MCF 10A (cell line): ENCODE results near the gene OPALIN. TPM values are rescaled to one million over a fixed set of nuclear protein-coding genes. Genes with fewer than 3 reads are reported as not detected.

Experiments
- BruUV-seq: library from RNA; stranded (reverse); fragments of 400-500 nt; replicated peaks from 2 replicates; lab custom pipeline; 2021; lab: Mats Ljungman, UMichigan
- CTCF ChIA-PET: fragments of 300-600 bp; sonication (Branson Sonifier 250); formaldehyde crosslinking; extraction: SDS; loops from one replicate; lab custom pipeline; 2021; ENCODE audit warnings: antibody characterized with exemption, inconsistent platforms; lab: Yijun Ruan, JAX
- POLR2A ChIA-PET: fragments of 300-600, 350-650 bp; sonication (Branson Sonifier 250); formaldehyde crosslinking; extraction: SDS; loops from one replicate; lab custom pipeline; 2020; ENCODE audit warnings: antibody characterized with exemption, inconsistent platforms; lab: Yijun Ruan, JAX
- DNase-seq: peaks from one replicate; pipeline ENCODE4 v3.0.0-alpha.2; 2018; ENCODE audit not compliant: unreplicated experiment
- H3K27ac Mint-ChIP-seq: one replicate; pipeline ENCODE4 v1.8.0; 2022; ENCODE audit warnings: mild to moderate bottlenecking, low read depth, mixed read lengths; ENCODE audit not compliant: unreplicated experiment
- H3K27me3 Mint-ChIP-seq: one replicate; pipeline ENCODE4 v1.8.0; 2022; ENCODE audit warnings: mixed read lengths; ENCODE audit not compliant: insufficient read depth, unreplicated experiment
- H3K36me3 Mint-ChIP-seq: one replicate; pipeline ENCODE4 v1.8.0; 2022; ENCODE audit warnings: mild to moderate bottlenecking, moderate library complexity, mixed read lengths; ENCODE audit not compliant: insufficient read depth, unreplicated experiment
- H3K4me1 Mint-ChIP-seq: one replicate; pipeline ENCODE4 v1.8.0; 2022; ENCODE audit warnings: mixed read lengths; ENCODE audit not compliant: insufficient read depth, unreplicated experiment
- H3K4me3 Mint-ChIP-seq: one replicate; pipeline ENCODE4 v1.8.0; 2022; ENCODE audit warnings: mild to moderate bottlenecking, moderate library complexity, mixed read lengths; ENCODE audit not compliant: unreplicated experiment
- H3K9me3 Mint-ChIP-seq: one replicate; pipeline ENCODE4 v1.8.0; 2022; ENCODE audit warnings: mixed read lengths; ENCODE audit not compliant: unreplicated experiment
- intact Hi-C: fragments of 100-400 bp; cut with micrococcal nuclease; formaldehyde crosslinking; loops from 2 replicates; pipeline ENCODE4 v1.14.1; 2022
- total RNA-seq: library from RNA; stranded (reverse); gene quantifications from 2 replicates; pipeline ENCODE4 v1.2.3, GENCODE V29; 2022
- TF ChIP-seq, protein P1 (sequence below): fragments of 200-600 bp; IDR thresholded peaks from one replicate; pipeline ENCODE4 v1.8.0; 2022; ENCODE audit warnings: antibody characterized with exemption, mild to moderate bottlenecking; ENCODE audit not compliant: unreplicated experiment

Gene OPALIN
- total RNA-seq, 1 experiment from 2014 or later = not detected

DNA sequence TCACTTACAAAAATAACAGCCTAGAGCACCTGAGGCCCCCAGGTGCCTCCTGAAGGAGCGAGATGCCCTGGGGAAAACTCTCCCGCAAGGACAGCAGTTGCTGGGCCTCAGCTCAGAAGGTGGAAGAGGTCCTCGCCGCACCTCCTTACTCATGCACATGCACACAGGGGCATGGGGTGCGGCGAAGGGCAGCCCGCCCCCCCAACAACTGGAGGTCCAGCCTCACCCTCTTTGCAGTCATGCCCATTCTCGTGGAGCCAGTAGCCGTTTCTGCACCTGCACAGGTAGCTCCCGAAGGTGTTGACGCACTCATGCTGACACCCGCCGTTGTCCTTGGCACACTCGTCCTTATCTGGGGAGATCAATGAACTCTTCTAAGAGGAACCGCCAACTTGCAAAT is 19.9 kb upstream of the OPALIN start:
- CTCF ChIA-PET = interaction anchor here (0.7 to 7.9 kb wide), 4 partner anchors 15 to 1701 kb away, joined by 3 to 56 read pairs (median 4); partner anchors contain the start of gene TLL2
- Mint-ChIP-seq H3K4me1 (peaks cover 15% of the 10 kb centered on the region), H3K27me3 (no peaks in the 10 kb centered on the region), H3K4me3 (no peak overlapping the region), H3K9me3 (no peaks in the 10 kb centered on the region), H3K36me3 (no peaks in the 10 kb centered on the region), H3K27ac (no peak overlapping the region)
- BruUV-seq = no TSS peak
- TF ChIP-seq, protein P1, sequence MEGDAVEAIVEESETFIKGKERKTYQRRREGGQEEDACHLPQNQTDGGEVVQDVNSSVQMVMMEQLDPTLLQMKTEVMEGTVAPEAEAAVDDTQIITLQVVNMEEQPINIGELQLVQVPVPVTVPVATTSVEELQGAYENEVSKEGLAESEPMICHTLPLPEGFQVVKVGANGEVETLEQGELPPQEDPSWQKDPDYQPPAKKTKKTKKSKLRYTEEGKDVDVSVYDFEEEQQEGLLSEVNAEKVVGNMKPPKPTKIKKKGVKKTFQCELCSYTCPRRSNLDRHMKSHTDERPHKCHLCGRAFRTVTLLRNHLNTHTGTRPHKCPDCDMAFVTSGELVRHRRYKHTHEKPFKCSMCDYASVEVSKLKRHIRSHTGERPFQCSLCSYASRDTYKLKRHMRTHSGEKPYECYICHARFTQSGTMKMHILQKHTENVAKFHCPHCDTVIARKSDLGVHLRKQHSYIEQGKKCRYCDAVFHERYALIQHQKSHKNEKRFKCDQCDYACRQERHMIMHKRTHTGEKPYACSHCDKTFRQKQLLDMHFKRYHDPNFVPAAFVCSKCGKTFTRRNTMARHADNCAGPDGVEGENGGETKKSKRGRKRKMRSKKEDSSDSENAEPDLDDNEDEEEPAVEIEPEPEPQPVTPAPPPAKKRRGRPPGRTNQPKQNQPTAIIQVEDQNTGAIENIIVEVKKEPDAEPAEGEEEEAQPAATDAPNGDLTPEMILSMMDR = no peak
- POLR2A ChIA-PET = no interaction called here
- intact Hi-C loops = no loop called here
- DNase-seq = no peak

- DNase-seq = peak; percentile 57
- Mint-ChIP-seq H3K4me1 (peaks cover 15% of the 10 kb centered on the region), H3K4me3 (no peak overlapping the region), H3K27me3 (no peaks in the 10 kb centered on the region), H3K36me3 (no peaks in the 10 kb centered on the region), H3K9me3 (no peaks in the 10 kb centered on the region), H3K27ac (no peak overlapping the region)
- intact Hi-C loops = no loop called here
- CTCF ChIA-PET = interaction anchor here (0.6 to 7.9 kb wide), 7 partner anchors 15 to 1702 kb away, joined by 3 to 72 read pairs (median 3); partner anchors contain the start of gene TLL2
- POLR2A ChIA-PET = no interaction called here
- TF ChIP-seq, protein P1 = no peak
- BruUV-seq = no TSS peak
Observed at GRCh38 chr10:96377816-96378294, 19.1 kb upstream of the OPALIN start.

DNA sequence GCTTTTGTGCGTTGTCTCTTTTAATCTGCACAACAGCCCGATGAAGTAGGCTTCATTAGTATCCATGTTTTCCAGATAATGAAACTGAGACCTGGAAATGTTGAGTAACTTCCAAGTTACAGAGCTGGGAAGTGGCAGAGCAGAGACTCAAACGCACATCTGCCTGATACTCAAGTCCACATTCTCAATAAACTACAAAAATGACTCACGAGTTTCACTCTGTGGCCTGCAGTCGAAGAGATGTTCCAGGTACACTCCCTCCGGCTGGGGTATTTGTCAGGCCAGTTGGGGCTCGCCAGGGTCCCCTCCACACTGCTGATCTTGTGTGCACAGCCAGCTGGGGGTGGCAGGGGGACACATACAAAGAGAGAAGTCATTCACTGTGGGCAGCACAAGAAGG is 17.7 kb upstream of the OPALIN start:
- H3K4me1 Mint-ChIP-seq = peaks cover 15% of the 10 kb centered on the region
- intact Hi-C loops = no loop called here
- H3K36me3 Mint-ChIP-seq = no peaks in the 10 kb centered on the region
- no peaks in the 10 kb centered on the region for H3K9me3 Mint-ChIP-seq
- peak; percentile 43 for DNase-seq
- POLR2A ChIA-PET = interaction anchor here (0.9 kb wide), 1 partner anchor 143 kb away, joined by 3 read pairs; no protein-coding TSS in a partner anchor
- CTCF ChIA-PET = interaction anchor here (0.6 to 7.9 kb wide), 11 partner anchors 9 to 220 kb away, joined by 3 to 72 read pairs (median 26); partner anchors contain the start of gene TLL2
- no peaks in the 10 kb centered on the region for H3K27me3 Mint-ChIP-seq
- no peak overlapping the region for H3K27ac Mint-ChIP-seq
- TF ChIP-seq, protein P1 = no peak
- H3K4me3 Mint-ChIP-seq = no peak overlapping the region
- no TSS peak for BruUV-seq

- no peaks in the 10 kb centered on the region for H3K9me3 Mint-ChIP-seq
- peak; percentile 94 for DNase-seq
- H3K4me3 Mint-ChIP-seq = peak overlapping the region; percentile 66
- POLR2A ChIA-PET = interaction anchor here (0.7 to 1.2 kb wide), 3 partner anchors 141 to 523 kb away, joined by 3 read pairs; partner anchors contain the start of gene LCOR
- H3K4me1 Mint-ChIP-seq = peaks cover 15% of the 10 kb centered on the region
- CTCF ChIA-PET = interaction anchor here (0.6 to 7.9 kb wide), 51 partner anchors 10 to 1226 kb away, joined by 3 to 72 read pairs (median 4); partner anchors contain the start of gene TLL2
- H3K27ac Mint-ChIP-seq = no peak overlapping the region
- H3K36me3 Mint-ChIP-seq = no peaks in the 10 kb centered on the region
- no peaks in the 10 kb centered on the region for H3K27me3 Mint-ChIP-seq
- no TSS peak for BruUV-seq
- intact Hi-C loops = loop anchor here (1.0 to 2.0 kb wide), 3 partner anchors 40 to 650 kb away; no protein-coding TSS in a partner anchor
- TF ChIP-seq, protein P1 = peak; percentile 95
Observed at GRCh38 chr10:96374985-96375830, 16.4 kb upstream of the OPALIN start.
